Prostate gland (tissue), 2 donors: ENCODE data around the gene PCDHGA4. TPM values are rescaled to one million over a fixed set of nuclear protein-coding genes. Genes with fewer than 3 reads are reported as not detected.
A peak's percentile ranks its signal among the peaks of the same experiment; 100 is the strongest.

ENCODE experiments used
- DNase-seq: peaks from one replicate; pipeline ENCODE4 v3.0.0-alpha.2; 2019; ENCODE audit warnings: low spot score
- H3K27ac ChIP-seq, 2 donors: fragments of 200-600 bp; sonication (generic); 2 replicates each; pipeline ENCODE4 v1.5.1; 2017 to 2019
- H3K27me3 ChIP-seq: fragments of 200-600 bp; sonication (generic); replicated peaks from 2 replicates; pipeline ENCODE4 v1.5.1; 2019; ENCODE audit not compliant: insufficient read depth
- H3K36me3 ChIP-seq, 2 donors: fragments of 200-600 bp; sonication (generic); 1 replicate in 1 of 2; 2 replicates in 1 of 2; pipeline versions ENCODE4 v1.5.1 to v1.8.1; 2017 to 2019
- H3K4me1 ChIP-seq: fragments of 200-600 bp; sonication (generic); replicated peaks from 2 replicates; pipeline ENCODE4 v1.5.1; 2019
- H3K4me3 ChIP-seq, 2 donors: fragments of 200-600 bp; sonication (generic); 2 replicates each; pipeline ENCODE4 v1.5.1; 2017 to 2019
- H3K9me3 ChIP-seq: fragments of 200-600 bp; sonication (generic); 2 replicates; pipeline ENCODE4 v1.5.1; 2017
- POLR2A ChIP-seq: fragments of 450-650 bp; IDR thresholded peaks from one replicate; pipeline ENCODE4 v1.6.1; 2016; ENCODE audit warnings: antibody characterized with exemption, mild to moderate bottlenecking
- POLR2AphosphoS5 ChIP-seq: sonication (generic); formaldehyde crosslinking; IDR thresholded peaks from one replicate; pipeline ENCODE4 v1.6.1; 2017; ENCODE audit warnings: antibody characterized with exemption
- WGBS: methylation state at CpG from one replicate; pipeline ENCODE4 v1.1.5; 2018; 5-methylcytosine and 5-hydroxymethylcytosine counted together
- intact Hi-C: fragments of 100-400 bp; cut with DNase I; formaldehyde crosslinking; loops from one replicate; pipeline ENCODE4 v1.14.2; 2022
- total RNA-seq, 2 donors: library from RNA; depleted of rRNA; stranded (reverse); fragments of >200 nt; gene quantifications; one replicate each; pipeline ENCODE4 v1.1.0, GENCODE V29; 2016
- TF ChIP-seq, protein P1 (sequence below), 4 experiments: fragments of 200-600 bp in 2 of 4; fragments of 450-650 bp in 2 of 4; sonication (generic) in 2 of 4; IDR thresholded peaks; 1 replicate in 3 of 4; 2 replicates in 1 of 4; pipeline ENCODE4 v1.5.1; 2016 to 2019; ENCODE audit warnings: antibody characterized with exemption in 4 of 4, mild to moderate bottlenecking in 2 of 4, moderate library complexity in 2 of 4

PCDHGA4 gene
- total RNA-seq, 2 donors from 2014 or later = 2.5 to 10.5 TPM

DNA sequence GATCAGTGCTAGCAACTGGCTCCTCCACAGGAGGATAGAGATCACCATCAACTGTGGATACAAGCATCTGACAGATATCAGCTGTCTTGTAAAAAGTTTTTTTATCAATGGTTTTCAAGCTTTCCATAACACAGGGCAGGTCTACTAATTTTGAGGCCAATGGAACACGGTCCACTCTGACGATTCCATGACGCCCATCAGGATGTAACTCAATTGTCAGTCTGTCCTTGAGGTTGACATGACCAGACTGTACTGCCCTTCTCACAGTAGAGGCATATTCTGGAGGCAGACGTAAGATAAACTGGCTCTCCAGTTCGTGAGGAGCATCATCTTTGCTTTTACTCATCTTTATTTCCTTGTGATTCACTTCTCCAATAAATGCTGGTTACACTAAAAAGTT lies 35.1 kb upstream of the PCDHGA4 start:
- Histone ChIP-seq H3K27me3 (no peaks in the 10 kb centered on the region), H3K27ac (no peak overlapping the region), H3K36me3 (no peaks in the 10 kb centered on the region), H3K4me3 (peak overlapping the region; percentile 50 to 77), H3K4me1 (no peaks in the 10 kb centered on the region), H3K9me3 (peaks cover 12% of the 10 kb centered on the region)
- intact Hi-C loops = loop anchor here (5.0 kb wide), 1 partner anchor 243 kb away; no protein-coding TSS in a partner anchor
- TF ChIP-seq POLR2A (no peak), POLR2AphosphoS5 (no peak)
- TF ChIP-seq, protein P1, sequence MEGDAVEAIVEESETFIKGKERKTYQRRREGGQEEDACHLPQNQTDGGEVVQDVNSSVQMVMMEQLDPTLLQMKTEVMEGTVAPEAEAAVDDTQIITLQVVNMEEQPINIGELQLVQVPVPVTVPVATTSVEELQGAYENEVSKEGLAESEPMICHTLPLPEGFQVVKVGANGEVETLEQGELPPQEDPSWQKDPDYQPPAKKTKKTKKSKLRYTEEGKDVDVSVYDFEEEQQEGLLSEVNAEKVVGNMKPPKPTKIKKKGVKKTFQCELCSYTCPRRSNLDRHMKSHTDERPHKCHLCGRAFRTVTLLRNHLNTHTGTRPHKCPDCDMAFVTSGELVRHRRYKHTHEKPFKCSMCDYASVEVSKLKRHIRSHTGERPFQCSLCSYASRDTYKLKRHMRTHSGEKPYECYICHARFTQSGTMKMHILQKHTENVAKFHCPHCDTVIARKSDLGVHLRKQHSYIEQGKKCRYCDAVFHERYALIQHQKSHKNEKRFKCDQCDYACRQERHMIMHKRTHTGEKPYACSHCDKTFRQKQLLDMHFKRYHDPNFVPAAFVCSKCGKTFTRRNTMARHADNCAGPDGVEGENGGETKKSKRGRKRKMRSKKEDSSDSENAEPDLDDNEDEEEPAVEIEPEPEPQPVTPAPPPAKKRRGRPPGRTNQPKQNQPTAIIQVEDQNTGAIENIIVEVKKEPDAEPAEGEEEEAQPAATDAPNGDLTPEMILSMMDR (IDR thresholded peaks at IDR 0.05) = no peak
- WGBS = 70% methylated on average over 5 of the region's 5 CpGs
- no peak for DNase-seq

DNA sequence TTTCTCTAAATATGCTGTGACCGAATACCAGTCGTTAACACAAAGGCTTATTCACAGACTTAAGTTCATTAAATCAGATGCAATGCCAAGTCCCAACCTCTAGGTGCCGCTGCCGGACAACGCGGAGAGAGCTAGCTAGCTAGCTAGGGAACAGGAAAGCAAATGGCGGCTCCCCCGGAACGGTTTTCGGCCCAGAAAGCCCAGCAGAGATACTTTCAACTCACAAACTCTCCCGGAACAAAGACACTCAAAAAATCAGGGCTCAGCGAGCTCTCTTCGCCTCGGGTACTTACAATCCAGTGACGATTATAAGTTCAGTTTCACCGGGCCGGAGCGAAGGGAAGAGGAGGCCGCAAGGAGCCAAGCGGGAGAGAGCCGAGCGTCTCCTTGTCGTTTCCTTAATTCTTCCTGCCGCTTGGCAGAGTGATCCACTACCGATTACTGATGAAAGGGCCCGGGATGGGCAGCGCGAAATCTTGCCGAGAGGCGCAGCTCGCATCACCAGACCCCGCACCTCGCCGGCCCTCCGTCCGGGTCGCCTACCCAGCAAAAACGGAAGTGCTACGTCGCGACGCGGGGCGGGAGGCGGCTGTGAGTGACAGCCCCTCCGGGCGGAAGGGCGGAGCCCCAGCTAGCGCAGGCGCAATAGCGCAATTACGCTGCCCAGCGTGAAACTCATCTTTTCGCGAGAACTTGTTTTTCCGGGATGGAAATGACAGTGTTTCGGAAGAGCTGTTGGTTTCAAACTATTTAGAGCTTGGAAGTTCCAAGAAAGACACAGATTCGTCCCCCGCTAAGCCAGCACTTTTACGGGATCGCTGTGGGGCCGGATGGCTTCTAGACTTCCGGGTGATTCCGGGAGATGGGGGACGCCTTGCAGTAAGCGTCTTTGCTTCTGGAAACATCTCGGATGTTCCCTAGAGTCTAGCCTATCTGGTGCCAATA lies 34.3 kb upstream of the PCDHGA4 start, which contains the start of gene TAF7:
TSS of gene TAF7 (minus strand) at position 560 of the 945 bp plus-strand sequence. CDS start 740 bp downstream, outside the sequence.
- peak within 1 kb of the TSS; percentile 94 to 96 for H3K27ac ChIP-seq
- peaks cover 12% of the 10 kb centered on the region for H3K9me3 ChIP-seq
- no peaks in the 10 kb centered on the region for H3K27me3 ChIP-seq
- H3K4me3 ChIP-seq = peak within 1 kb of the TSS; percentile 50 to 77
- TF ChIP-seq POLR2A (peak; percentile 77), POLR2AphosphoS5 (peak; percentile 92)
- TF ChIP-seq, protein P1 (IDR thresholded peaks at IDR 0.05) = peak; percentile 55 to 78 (median 76)
- peak; percentile 80 for DNase-seq
- WGBS = 2% methylated on average over 62 of the region's 67 CpGs
- intact Hi-C loops = loop anchor here (5.0 kb wide), 1 partner anchor 242 kb away; no protein-coding TSS in a partner anchor
- no peaks in the 10 kb centered on the region for H3K36me3 ChIP-seq
- H3K4me1 ChIP-seq = no peaks in the 10 kb centered on the region

DNA sequence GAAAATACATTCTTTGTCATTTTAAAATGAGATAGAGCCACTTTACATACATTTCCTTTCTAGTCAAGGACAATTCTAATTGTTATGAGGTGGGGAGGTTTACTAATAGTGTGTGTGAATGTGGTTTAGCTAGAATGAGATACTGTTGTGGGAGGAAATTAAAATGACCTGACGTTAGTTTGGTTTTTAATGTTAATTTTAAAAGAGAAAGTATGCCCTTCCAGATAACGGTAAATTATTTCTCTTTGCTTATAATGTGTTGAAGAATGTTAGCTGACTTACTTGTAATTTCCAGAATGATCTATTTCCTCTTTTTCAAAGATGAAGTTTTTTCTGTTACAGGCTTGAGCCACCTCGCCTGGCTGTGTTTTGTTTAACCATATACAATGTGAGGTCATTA lies 32.6 kb upstream of the PCDHGA4 start:
- Histone ChIP-seq H3K4me3 (no peak overlapping the region), H3K27me3 (no peaks in the 10 kb centered on the region), H3K27ac (no peak overlapping the region), H3K36me3 (no peaks in the 10 kb centered on the region), H3K4me1 (no peaks in the 10 kb centered on the region), H3K9me3 (peaks cover 12% of the 10 kb centered on the region)
- 92% methylated on average over 3 of the region's 3 CpGs for WGBS
- intact Hi-C loops = loop anchor here (5.0 kb wide), 1 partner anchor 240 kb away; no protein-coding TSS in a partner anchor
- no peak for DNase-seq
- TF ChIP-seq POLR2AphosphoS5 = no peak
- TF ChIP-seq POLR2A = no peak
- TF ChIP-seq, protein P1 (IDR thresholded peaks at IDR 0.05) = no peak

DNA sequence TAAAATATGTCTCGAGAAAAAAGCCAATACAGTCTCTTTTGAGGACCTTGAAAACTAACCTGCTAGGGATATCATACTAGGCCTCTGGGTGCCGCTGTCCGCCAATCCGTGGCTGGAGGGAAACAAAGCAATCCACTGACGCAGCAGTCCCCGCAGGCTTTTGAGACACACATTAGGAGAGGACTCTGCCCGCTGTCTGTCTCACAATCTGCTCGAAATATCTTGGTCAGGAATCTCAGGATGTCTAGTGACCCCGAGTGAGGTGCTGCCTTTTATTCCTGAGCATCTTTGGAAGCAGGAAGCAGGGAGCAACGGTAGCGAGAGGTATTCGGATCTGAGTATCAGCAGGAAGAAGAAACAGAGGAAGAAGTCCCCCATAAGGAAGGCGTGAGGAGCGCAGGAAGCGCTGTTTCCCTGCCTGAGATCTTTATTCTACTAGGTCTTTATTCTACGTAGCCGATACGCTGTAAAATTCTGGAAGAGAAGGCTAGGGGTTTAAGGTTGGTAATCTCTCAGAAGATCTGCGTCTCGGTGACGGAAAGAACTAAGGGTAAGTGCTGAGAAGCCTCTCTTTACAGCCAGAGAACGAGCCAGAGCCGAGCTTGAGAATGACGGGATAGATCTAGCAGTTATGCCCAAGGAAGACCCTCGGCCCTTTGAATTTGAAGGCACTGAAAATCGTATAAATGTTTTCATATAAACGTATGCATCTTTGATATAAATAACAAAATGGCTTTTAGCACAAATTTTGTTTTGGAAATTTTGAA lies 28.6 kb upstream of the PCDHGA4 start:
- intact Hi-C loops = no loop called here
- no peak for DNase-seq
- no peak overlapping the region for H3K27ac ChIP-seq
- WGBS = 12% methylated on average over 27 of the region's 27 CpGs
- no peaks in the 10 kb centered on the region for H3K4me1 ChIP-seq
- peak overlapping the region; percentile 11 to 12 for H3K4me3 ChIP-seq
- no peaks in the 10 kb centered on the region for H3K36me3 ChIP-seq
- no peaks in the 10 kb centered on the region for H3K9me3 ChIP-seq
- TF ChIP-seq, protein P1 (IDR thresholded peaks at IDR 0.05) = peak in 1 of 4 experiments; percentile 35
- no peak for TF ChIP-seq POLR2A
- H3K27me3 ChIP-seq = no peaks in the 10 kb centered on the region
